ENCODE measurements around the gene FAM20C. TPM values are rescaled to one million over a fixed set of nuclear protein-coding genes. Genes with fewer than 3 reads are reported as not detected.

Gene FAM20C
- total RNA-seq, 1 experiment from 2014 or later: 62.4 TPM

DNA sequence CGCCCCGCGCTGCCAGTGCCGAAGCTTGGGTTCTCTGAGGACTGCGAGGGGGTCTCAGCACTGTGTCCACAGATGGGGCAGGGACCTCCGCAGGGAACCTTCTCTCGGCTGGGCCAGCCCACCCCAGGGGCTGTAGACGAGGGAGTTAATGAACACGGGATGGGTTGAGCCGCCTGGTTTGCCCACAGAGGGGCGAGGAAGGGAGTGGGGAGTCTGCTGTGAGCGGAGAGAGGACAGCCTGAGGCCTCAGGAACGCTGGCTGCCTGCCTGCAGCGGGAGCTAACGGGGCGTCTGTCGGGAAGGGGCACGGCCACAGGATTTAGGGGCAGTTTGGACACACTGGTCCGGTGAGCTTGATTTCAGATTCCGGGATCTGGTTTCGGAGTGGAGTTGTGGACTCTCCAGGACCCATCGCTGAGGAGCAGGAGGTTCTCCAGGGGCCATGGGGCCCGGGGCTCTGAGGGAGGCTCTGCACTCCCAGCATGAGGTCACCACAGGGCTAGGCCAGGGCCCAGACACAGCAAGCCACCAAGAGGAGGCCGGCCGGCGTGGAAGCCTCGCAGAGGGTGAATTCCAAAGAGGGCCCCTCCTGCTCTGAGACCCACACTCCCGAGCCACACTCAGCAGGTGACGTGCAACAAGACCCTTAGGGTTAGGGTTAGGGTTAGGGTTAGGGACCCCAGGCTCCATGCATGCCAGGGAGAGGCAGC lies 19.0 kb upstream of the FAM20C start:
- TF ChIP-seq POLR2AphosphoS5 (IDR thresholded peaks at IDR 0.05; ENCODE audit: low read depth, low read length) (no peak), TCF7L2 (IDR thresholded peaks at IDR 0.05; ENCODE audit: low read depth, low read length) (no peak), SIN3A (IDR thresholded peaks at IDR 0.05; ENCODE audit: borderline replicate concordance, insufficient read depth, low read depth, low read length) (no peak), REST (IDR thresholded peaks at IDR 0.05; ENCODE audit: insufficient read depth in 1 of 2, low read depth in 2 of 2, low read length in 1 of 2) (no peak)
- no peaks in the 10 kb centered on the region for H3K4me1 ChIP-seq (ENCODE audit: control insufficient read depth, insufficient read depth, low read length)
- H3K4me3 ChIP-seq (ENCODE audit: low read depth in 2 of 2, low read length in 2 of 2): no peak overlapping the region
- no peak overlapping the region for H3K27ac ChIP-seq (ENCODE audit: low read length)
- DNase-seq (ENCODE audit: low read depth, low spot score) (no peak), ATAC-seq (peak; percentile 49)
- intact Hi-C loops (cut with micrococcal nuclease; ENCODE audit: unreplicated experiment) (no loop called here), in situ Hi-C loops (cut with HindIII; ENCODE audit: low pct_unique_long_range_greater_than_20kb, low sequenced_read_pairs) (no loop called here)
- H3K9me3 ChIP-seq (ENCODE audit: control insufficient read depth, insufficient read depth, low read depth, low read length): no peaks in the 10 kb centered on the region
- CTCF ChIA-PET: no interaction called here
- POLR2A ChIA-PET: no interaction called here
- BruUV-seq (replicated peaks): no TSS peak
- H3K27me3 ChIP-seq (ENCODE audit: control insufficient read depth, insufficient read depth, low read length): peaks cover 6% of the 10 kb centered on the region; the same call in 1 of the 2 replicates
- no peaks in the 10 kb centered on the region for H3K36me3 ChIP-seq (ENCODE audit: control insufficient read depth, insufficient read depth, low read length)

GRCh38 chr7:174716-175115 lies 17.7 kb upstream of the FAM20C start:
- H3K36me3 ChIP-seq (ENCODE audit: control insufficient read depth, insufficient read depth, low read length): no peaks in the 10 kb centered on the region
- in situ Hi-C loops (cut with HindIII; ENCODE audit: low pct_unique_long_range_greater_than_20kb, low sequenced_read_pairs): no loop called here
- no peak overlapping the region for H3K27ac ChIP-seq (ENCODE audit: low read length)
- H3K9me3 ChIP-seq (ENCODE audit: control insufficient read depth, insufficient read depth, low read depth, low read length): no peaks in the 10 kb centered on the region
- intact Hi-C loops (cut with micrococcal nuclease; ENCODE audit: unreplicated experiment): no loop called here
- POLR2A ChIA-PET: no interaction called here
- no peak for ATAC-seq
- TF ChIP-seq SIN3A (IDR thresholded peaks at IDR 0.05; ENCODE audit: borderline replicate concordance, insufficient read depth, low read depth, low read length) (no peak), TCF7L2 (IDR thresholded peaks at IDR 0.05; ENCODE audit: low read depth, low read length) (no peak), POLR2AphosphoS5 (IDR thresholded peaks at IDR 0.05; ENCODE audit: low read depth, low read length) (no peak), REST (IDR thresholded peaks at IDR 0.05; ENCODE audit: insufficient read depth in 1 of 2, low read depth in 2 of 2, low read length in 1 of 2) (no peak)
- TF ChIP-seq, protein P1, sequence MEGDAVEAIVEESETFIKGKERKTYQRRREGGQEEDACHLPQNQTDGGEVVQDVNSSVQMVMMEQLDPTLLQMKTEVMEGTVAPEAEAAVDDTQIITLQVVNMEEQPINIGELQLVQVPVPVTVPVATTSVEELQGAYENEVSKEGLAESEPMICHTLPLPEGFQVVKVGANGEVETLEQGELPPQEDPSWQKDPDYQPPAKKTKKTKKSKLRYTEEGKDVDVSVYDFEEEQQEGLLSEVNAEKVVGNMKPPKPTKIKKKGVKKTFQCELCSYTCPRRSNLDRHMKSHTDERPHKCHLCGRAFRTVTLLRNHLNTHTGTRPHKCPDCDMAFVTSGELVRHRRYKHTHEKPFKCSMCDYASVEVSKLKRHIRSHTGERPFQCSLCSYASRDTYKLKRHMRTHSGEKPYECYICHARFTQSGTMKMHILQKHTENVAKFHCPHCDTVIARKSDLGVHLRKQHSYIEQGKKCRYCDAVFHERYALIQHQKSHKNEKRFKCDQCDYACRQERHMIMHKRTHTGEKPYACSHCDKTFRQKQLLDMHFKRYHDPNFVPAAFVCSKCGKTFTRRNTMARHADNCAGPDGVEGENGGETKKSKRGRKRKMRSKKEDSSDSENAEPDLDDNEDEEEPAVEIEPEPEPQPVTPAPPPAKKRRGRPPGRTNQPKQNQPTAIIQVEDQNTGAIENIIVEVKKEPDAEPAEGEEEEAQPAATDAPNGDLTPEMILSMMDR (IDR thresholded peaks at IDR 0.05): no peak
- peaks cover 8% of the 10 kb centered on the region; the same call in 1 of the 2 replicates for H3K27me3 ChIP-seq (ENCODE audit: control insufficient read depth, insufficient read depth, low read length)
- no peak overlapping the region for H3K4me3 ChIP-seq (ENCODE audit: low read depth in 2 of 2, low read length in 2 of 2)
- CTCF ChIA-PET: no interaction called here
- no TSS peak for BruUV-seq (replicated peaks)
- no peak for DNase-seq (ENCODE audit: low read depth, low spot score)
- no peaks in the 10 kb centered on the region for H3K4me1 ChIP-seq (ENCODE audit: control insufficient read depth, insufficient read depth, low read length)

All from Panc1 (cell line).